Esophagus squamous epithelium (tissue), 5 donors: ENCODE results near the gene QDPR. TPM values are rescaled to one million over a fixed set of nuclear protein-coding genes. Genes with fewer than 3 reads are reported as not detected.

Experiments
- DNase-seq: peaks from one replicate; lab custom pipeline; 2025; lab: John Stamatoyannopoulos, UW
- H3K27ac ChIP-seq, 4 donors: fragments of 200-600 bp; sonication (generic); one replicate each; pipeline ENCODE4 v1.5.1; 2016 to 2019; ENCODE audit warnings: mild to moderate bottlenecking in 1 of 4
- H3K27me3 ChIP-seq, 4 donors: fragments of 200-600 bp; sonication (generic); 1 replicate in 3 of 4; 2 replicates in 1 of 4; pipeline versions ENCODE4 v1.5.1 to v1.6.0; 2017 to 2021; ENCODE audit warnings: antibody characterized with exemption in 1 of 4
- H3K36me3 ChIP-seq, 3 donors: fragments of 200-600 bp; sonication (generic); one replicate each; pipeline ENCODE4 v1.5.1; 2016 to 2019
- H3K4me1 ChIP-seq, 3 donors: fragments of 200-600 bp; sonication (generic); one replicate each; pipeline ENCODE4 v1.5.1; 2017 to 2019
- H3K4me3 ChIP-seq, 4 donors: fragments of 200-600 bp; sonication (generic); 1 replicate in 3 of 4; 2 replicates in 1 of 4; pipeline ENCODE4 v1.5.1; 2016 to 2019; ENCODE audit warnings: mild to moderate bottlenecking in 2 of 4, moderate library complexity in 1 of 4
- H3K9me3 ChIP-seq, 3 donors: fragments of 200-600 bp; sonication (generic); one replicate each; pipeline ENCODE4 v1.5.1; 2016 to 2019
- CTCF ChIP-seq, 6 experiments: fragments of 450-650 bp in 4 of 6; fragments of 200-600 bp in 2 of 6; sonication (generic) in 2 of 6; IDR thresholded peaks; one replicate each; pipeline ENCODE4 v1.5.1; 2016 to 2019; ENCODE audit warnings: antibody characterized with exemption in 6 of 6, mild to moderate bottlenecking in 4 of 6, moderate library complexity in 4 of 6
- POLR2A ChIP-seq, 4 donors: fragments of 450-650 bp; IDR thresholded peaks; one replicate each; pipeline ENCODE4 v1.6.1; 2017; ENCODE audit warnings: antibody characterized with exemption in 4 of 4, mild to moderate bottlenecking in 4 of 4, moderate library complexity in 3 of 4
- WGBS, 2 donors: methylation state at CpG; one replicate each; pipeline ENCODE4 v1.1.5; 2018; 5-methylcytosine and 5-hydroxymethylcytosine counted together
- intact Hi-C: fragments of 100-400 bp; cut with DNase I; formaldehyde crosslinking; loops from one replicate; pipeline ENCODE4 v1.15.0; 2022
- total RNA-seq, 4 donors: library from RNA; depleted of rRNA; stranded (reverse); fragments of >200 nt; gene quantifications; one replicate each; pipeline ENCODE4 v1.1.0, GENCODE V29; 2016
- donor health status: DM: yes; HTN: yes; CAD: no.

Gene QDPR
- total RNA-seq, 4 donors from 2014 or later = 5.5 to 9.4 (median 8.5) TPM

GRCh38 chr4:17558941-17559708 is 47.2 kb upstream of the QDPR start:
- intact Hi-C loops = no loop called here
- 93% methylated on average over 4 of the region's 4 CpGs for WGBS, 2 donors

GRCh38 chr4:17557880-17558279 is 46.0 kb upstream of the QDPR start:
- DNase-seq = no peak
- no peak for TF ChIP-seq CTCF (IDR thresholded peaks at IDR 0.05)
- no peak for TF ChIP-seq POLR2A (IDR thresholded peaks at IDR 0.05)
- H3K36me3 ChIP-seq = no peaks in the 10 kb centered on the region
- H3K27me3 ChIP-seq = peaks cover 0 to 14% (median 0%) of the 10 kb centered on the region in 4 donors
- no peaks in the 10 kb centered on the region for H3K9me3 ChIP-seq
- intact Hi-C loops = no loop called here
- H3K4me3 ChIP-seq = no peak overlapping the region
- H3K4me1 ChIP-seq = no peaks in the 10 kb centered on the region
- 60 to 62% methylated on average over 5 of the region's 5 CpGs for WGBS, 2 donors
- no peak overlapping the region for H3K27ac ChIP-seq

More at GRCh38 chr4:17558941-17559708, 47.2 kb upstream of the QDPR start:
- Histone ChIP-seq H3K4me3 (no peak overlapping the region), H3K27me3 (peaks cover 0 to 14% (median 0%) of the 10 kb centered on the region in 4 donors), H3K4me1 (no peaks in the 10 kb centered on the region), H3K36me3 (no peaks in the 10 kb centered on the region), H3K9me3 (no peaks in the 10 kb centered on the region), H3K27ac (no peak overlapping the region)
- TF ChIP-seq POLR2A (IDR thresholded peaks at IDR 0.05) (no peak), CTCF (IDR thresholded peaks at IDR 0.05) (no peak)
- no peak for DNase-seq

- intact Hi-C loops = no loop called here
- no peaks in the 10 kb centered on the region for H3K9me3 ChIP-seq
- H3K36me3 ChIP-seq = no peaks in the 10 kb centered on the region
- H3K4me3 ChIP-seq = no peak overlapping the region
- no peaks in the 10 kb centered on the region for H3K4me1 ChIP-seq
- no peak for TF ChIP-seq POLR2A (IDR thresholded peaks at IDR 0.05)
- H3K27ac ChIP-seq = no peak overlapping the region
- no peak for DNase-seq
- peaks cover 0 to 19% (median 0%) of the 10 kb centered on the region in 4 donors for H3K27me3 ChIP-seq
Measured at GRCh38 chr4:17556498-17556897, 44.6 kb upstream of the QDPR start.

GRCh38 chr4:17554568-17554967 is 42.7 kb upstream of the QDPR start:
- Histone ChIP-seq H3K36me3 (no peaks in the 10 kb centered on the region), H3K9me3 (no peaks in the 10 kb centered on the region), H3K4me1 (peaks cover 0 to 2% (median 0%) of the 10 kb centered on the region in 3 donors), H3K27me3 (peaks cover 0 to 19% (median 0%) of the 10 kb centered on the region in 4 donors), H3K4me3 (no peak overlapping the region), H3K27ac (no peak overlapping the region)
- no peak for DNase-seq
- 61% methylated on average over 4 of the region's 4 CpGs for WGBS, 2 donors
- intact Hi-C loops = loop anchor here (5.0 kb wide), 1 partner anchor 83 kb away; no protein-coding TSS in a partner anchor
- no peak for TF ChIP-seq CTCF (IDR thresholded peaks at IDR 0.05)
- no peak for TF ChIP-seq POLR2A (IDR thresholded peaks at IDR 0.05)

- Histone ChIP-seq H3K4me3 (no peak overlapping the region), H3K4me1 (peaks cover 0 to 5% (median 0%) of the 10 kb centered on the region in 3 donors), H3K36me3 (no peaks in the 10 kb centered on the region), H3K27me3 (peaks cover 0 to 19% (median 0%) of the 10 kb centered on the region in 4 donors), H3K27ac (no peak overlapping the region), H3K9me3 (no peaks in the 10 kb centered on the region)
- TF ChIP-seq CTCF (IDR thresholded peaks at IDR 0.05) = no peak
- TF ChIP-seq POLR2A (IDR thresholded peaks at IDR 0.05) = no peak
- 17 to 41% methylated on average over 5 of the region's 5 CpGs for WGBS, 2 donors
- intact Hi-C loops = loop anchor here (5.0 kb wide), 1 partner anchor 85 kb away; no protein-coding TSS in a partner anchor
- DNase-seq = no peak
Measured at GRCh38 chr4:17552427-17552826, 40.5 kb upstream of the QDPR start.
